Breast epithelium (tissue), 3 donors: Measurements from ENCODE around the gene ASIC1.

Experiments
- POLR2A ChIP-seq: fragments of 450-650 bp; IDR thresholded peaks from one replicate; pipeline ENCODE4 v1.6.1; 2016; ENCODE audit warnings: antibody characterized with exemption, mild to moderate bottlenecking, moderate library complexity
- POLR2AphosphoS5 ChIP-seq, 3 donors: sonication (generic); formaldehyde crosslinking; IDR thresholded peaks; one replicate each; pipeline ENCODE4 v1.6.1; 2017; ENCODE audit warnings: antibody characterized with exemption in 3 of 3
- TF ChIP-seq, protein P1 (sequence below), 3 donors: fragments of 450-650 bp; IDR thresholded peaks; one replicate each; pipeline ENCODE4 v1.5.1; 2016 to 2017; ENCODE audit warnings: antibody characterized with exemption in 3 of 3, mild to moderate bottlenecking in 3 of 3, moderate library complexity in 3 of 3

DNA sequence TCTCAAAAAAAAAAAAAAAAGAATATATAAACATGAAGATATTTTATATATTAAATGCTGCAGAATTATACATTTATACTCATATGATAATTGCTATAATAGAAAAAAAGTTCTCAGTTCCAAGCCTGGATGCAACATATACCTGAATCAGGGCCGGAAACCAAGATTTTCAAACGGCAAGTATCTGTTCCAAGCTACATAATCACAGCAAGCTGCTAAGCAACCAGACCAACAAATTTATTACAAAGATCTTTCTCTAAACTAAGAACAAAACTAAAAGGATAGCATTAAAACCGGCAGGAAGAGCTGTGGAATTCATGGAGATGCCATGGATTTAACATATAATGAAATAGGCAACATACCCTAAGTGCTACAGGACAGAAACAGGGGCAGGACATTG, 39.2 kb upstream of the ASIC1 start:
- TF ChIP-seq, protein P1, sequence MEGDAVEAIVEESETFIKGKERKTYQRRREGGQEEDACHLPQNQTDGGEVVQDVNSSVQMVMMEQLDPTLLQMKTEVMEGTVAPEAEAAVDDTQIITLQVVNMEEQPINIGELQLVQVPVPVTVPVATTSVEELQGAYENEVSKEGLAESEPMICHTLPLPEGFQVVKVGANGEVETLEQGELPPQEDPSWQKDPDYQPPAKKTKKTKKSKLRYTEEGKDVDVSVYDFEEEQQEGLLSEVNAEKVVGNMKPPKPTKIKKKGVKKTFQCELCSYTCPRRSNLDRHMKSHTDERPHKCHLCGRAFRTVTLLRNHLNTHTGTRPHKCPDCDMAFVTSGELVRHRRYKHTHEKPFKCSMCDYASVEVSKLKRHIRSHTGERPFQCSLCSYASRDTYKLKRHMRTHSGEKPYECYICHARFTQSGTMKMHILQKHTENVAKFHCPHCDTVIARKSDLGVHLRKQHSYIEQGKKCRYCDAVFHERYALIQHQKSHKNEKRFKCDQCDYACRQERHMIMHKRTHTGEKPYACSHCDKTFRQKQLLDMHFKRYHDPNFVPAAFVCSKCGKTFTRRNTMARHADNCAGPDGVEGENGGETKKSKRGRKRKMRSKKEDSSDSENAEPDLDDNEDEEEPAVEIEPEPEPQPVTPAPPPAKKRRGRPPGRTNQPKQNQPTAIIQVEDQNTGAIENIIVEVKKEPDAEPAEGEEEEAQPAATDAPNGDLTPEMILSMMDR (IDR thresholded peaks at IDR 0.05): no peak
- TF ChIP-seq POLR2AphosphoS5 (IDR thresholded peaks at IDR 0.05) (no peak), POLR2A (no peak)
